PC-3 (cell line): ENCODE data around the gene PEAK3.

Experiments used
- CTCF ChIP-seq: fragments of 300-600 bp; sonication (generic); conservative IDR thresholded peaks from 2 replicates; pipeline ENCODE4 v1.5.1; 2017; ENCODE audit warnings: antibody characterized with exemption, low read depth, mild to moderate bottlenecking, low read length
- EZH2 ChIP-seq: fragments of 300-600 bp; sonication (generic); IDR thresholded peaks from one replicate; pipeline ENCODE4 v1.6.1; 2017; ENCODE audit warnings: antibody characterized with exemption, mild to moderate bottlenecking, low read length; ENCODE audit not compliant: unreplicated experiment
- EZH2phosphoT487 ChIP-seq: fragments of 300-600 bp; sonication (generic); IDR thresholded peaks from 2 replicates; pipeline ENCODE4 v1.6.1; 2018; ENCODE audit warnings: mild to moderate bottlenecking, antibody characterized with exemption, low read length, borderline replicate concordance

- TF ChIP-seq CTCF = no peak
- TF ChIP-seq EZH2phosphoT487 = no peak
- no peak for TF ChIP-seq EZH2
Observed at GRCh38 chr19:2252797-2253105, 29.2 kb downstream of the PEAK3 start.
